Measurements from ENCODE around the gene CTRB2. TPM values are rescaled to one million over a fixed set of nuclear protein-coding genes. Genes with fewer than 3 reads are reported as not detected.
A peak's percentile ranks its signal among the peaks of the same experiment; 100 is the strongest.

The CTRB2 gene
- total and polyA plus RNA-seq, 10 donors = 0.58 to 11.8 (median 1.5) TPM; not detected in 1

DNA sequence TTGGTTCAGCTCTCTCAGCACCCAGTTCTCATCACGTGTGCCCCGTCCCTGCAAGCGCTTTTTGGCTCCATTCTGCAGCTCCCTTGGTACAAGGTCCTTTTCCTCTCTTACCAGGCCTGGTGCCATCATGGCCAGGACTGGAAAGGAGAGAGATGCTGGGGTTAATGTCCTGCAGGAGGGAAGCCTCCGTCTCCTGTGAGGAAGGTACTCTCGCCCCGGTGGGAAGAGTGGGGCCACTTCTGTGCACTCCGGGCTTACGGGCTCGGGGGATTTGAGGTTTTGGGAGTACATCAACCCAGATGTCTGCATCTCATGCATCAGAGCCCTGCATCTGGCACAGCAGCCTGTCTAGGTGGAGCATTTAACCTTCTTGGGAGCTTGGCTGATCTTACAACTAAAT lies 10.1 kb downstream of the CTRB2 start:
- TF ChIP-seq POLR2A (IDR thresholded peaks at IDR 0.05) (no peak), POLR2AphosphoS5 (IDR thresholded peaks at IDR 0.05) (no peak)
- TF ChIP-seq, protein P1, sequence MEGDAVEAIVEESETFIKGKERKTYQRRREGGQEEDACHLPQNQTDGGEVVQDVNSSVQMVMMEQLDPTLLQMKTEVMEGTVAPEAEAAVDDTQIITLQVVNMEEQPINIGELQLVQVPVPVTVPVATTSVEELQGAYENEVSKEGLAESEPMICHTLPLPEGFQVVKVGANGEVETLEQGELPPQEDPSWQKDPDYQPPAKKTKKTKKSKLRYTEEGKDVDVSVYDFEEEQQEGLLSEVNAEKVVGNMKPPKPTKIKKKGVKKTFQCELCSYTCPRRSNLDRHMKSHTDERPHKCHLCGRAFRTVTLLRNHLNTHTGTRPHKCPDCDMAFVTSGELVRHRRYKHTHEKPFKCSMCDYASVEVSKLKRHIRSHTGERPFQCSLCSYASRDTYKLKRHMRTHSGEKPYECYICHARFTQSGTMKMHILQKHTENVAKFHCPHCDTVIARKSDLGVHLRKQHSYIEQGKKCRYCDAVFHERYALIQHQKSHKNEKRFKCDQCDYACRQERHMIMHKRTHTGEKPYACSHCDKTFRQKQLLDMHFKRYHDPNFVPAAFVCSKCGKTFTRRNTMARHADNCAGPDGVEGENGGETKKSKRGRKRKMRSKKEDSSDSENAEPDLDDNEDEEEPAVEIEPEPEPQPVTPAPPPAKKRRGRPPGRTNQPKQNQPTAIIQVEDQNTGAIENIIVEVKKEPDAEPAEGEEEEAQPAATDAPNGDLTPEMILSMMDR (IDR thresholded peaks at IDR 0.05 in 8 of 11, conservative IDR thresholded peaks at IDR 0.05 in 3 of 11) = no peak
- DNase-seq = peak; percentile 42
- intact Hi-C loops (cut with DNase I; ENCODE audit: low total_unique reads) = loop anchor here (5.0 kb wide), 1 partner anchor 205 kb away; no protein-coding TSS in a partner anchor
- Histone ChIP-seq H3K4me3 (no peak overlapping the region), H3K27me3 (replicated peaks in 1 of 7) (peaks cover 0 to 53% (median 8%) of the 10 kb centered on the region in 7 donors), H3K36me3 (no peaks in the 10 kb centered on the region), H3K4me1 (peaks cover 3 to 29% (median 6%) of the 10 kb centered on the region in 6 donors), H3K27ac (no peak overlapping the region), H3K9me3 (no peaks in the 10 kb centered on the region)
- 78 to 88% (median 81%) methylated on average over 6 to 9 of the region's 9 CpGs for WGBS, 5 donors

DNA sequence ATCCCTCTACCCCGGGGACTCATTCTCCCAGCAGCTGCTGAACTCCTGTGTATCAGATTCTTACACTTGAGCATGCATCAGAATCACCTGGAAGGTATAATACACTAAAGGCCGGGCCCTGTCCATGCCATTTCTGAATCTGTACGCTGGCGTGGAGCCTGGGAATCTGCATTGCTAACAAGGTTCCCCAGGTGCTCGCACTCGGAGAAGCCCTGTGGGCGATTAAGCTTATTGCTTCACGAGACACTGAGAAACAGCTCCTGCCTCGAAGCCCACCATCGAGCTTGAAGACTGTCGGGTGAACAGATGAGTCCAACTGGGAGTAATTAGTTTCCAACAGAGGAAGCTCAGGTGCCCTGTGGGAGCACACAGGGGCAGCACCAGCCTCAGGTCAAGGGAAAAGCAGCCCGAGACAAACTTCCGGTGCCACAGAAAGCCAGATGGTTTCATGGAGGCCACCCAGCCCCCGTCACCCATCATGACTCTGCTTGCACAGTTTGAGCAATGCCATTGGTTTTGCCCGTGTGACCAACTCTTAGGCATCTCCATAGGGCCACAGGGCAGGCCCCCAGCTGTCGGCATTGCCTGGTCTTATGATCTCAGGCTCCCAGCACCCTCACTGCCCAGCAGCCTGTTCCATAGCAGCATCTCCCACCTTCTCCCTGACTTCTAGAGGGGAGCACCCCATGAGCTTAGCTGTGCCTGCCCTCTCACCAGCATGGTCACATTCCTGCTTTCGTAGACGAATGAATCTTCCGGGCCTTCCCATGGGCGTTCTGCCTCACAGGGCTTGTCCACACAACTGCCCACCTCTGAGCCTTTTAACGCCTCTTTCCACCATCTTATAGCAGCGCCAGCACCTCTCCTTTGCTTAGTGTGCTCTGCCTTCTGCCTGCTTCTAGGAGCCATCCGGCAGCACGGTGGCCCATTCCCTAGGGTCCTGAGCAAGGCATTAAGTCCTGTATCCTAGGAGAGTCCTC lies 10.9 kb downstream of the CTRB2 start:
- Histone ChIP-seq H3K9me3 (no peaks in the 10 kb centered on the region), H3K4me1 (peaks cover 3 to 21% (median 6%) of the 10 kb centered on the region in 6 donors), H3K27ac (no peak overlapping the region), H3K36me3 (no peaks in the 10 kb centered on the region), H3K4me3 (no peak overlapping the region), H3K27me3 (replicated peaks in 1 of 7) (peaks cover 0 to 56% (median 8%) of the 10 kb centered on the region in 7 donors)
- TF ChIP-seq, protein P1 (IDR thresholded peaks at IDR 0.05 in 8 of 11, conservative IDR thresholded peaks at IDR 0.05 in 3 of 11) = no peak
- no peak for TF ChIP-seq POLR2A (IDR thresholded peaks at IDR 0.05)
- no peak for TF ChIP-seq POLR2AphosphoS5 (IDR thresholded peaks at IDR 0.05)
- intact Hi-C loops (cut with DNase I; ENCODE audit: low total_unique reads) = loop anchor here (5.0 kb wide), 1 partner anchor 206 kb away; no protein-coding TSS in a partner anchor
- DNase-seq = peak; percentile 51
- WGBS, 5 donors = 80 to 86% (median 84%) methylated on average over 24 of the region's 24 CpGs

DNA sequence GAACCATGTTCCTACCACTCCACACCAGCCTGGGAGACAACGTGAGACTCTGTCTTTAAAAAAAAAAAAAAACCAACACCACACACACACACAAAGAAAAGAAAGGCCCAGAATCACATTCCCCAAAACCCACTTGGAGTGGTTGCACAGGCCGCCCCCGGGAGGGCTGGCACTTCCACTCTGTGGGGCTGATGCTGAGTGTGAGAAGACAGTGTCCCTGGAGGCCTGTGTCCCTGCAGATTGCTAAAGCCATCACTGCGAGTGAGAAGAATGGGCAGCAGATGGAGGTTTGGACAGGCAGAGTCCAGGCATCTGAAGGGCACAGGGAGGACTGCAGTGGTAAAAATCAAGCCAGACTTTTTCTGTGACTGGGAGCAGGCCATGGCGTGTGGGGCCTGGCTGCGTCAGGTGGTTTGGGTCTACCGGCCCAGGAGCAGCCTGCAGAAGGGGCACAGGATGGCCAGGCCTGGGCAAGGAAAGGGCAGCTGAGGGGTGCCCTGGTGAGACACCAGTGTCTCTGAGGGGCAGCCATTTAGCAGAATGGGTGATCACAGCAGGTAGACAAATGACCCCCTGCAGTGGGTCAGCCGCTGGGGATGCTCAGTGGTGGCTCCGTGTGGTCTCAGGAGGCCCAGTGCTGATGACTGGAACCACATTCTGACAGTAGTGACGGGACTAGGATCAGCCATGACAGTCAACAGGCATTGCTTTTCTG lies 13.1 kb downstream of the CTRB2 start:
- H3K9me3 ChIP-seq = no peaks in the 10 kb centered on the region
- TF ChIP-seq, protein P1 (IDR thresholded peaks at IDR 0.05 in 8 of 11, conservative IDR thresholded peaks at IDR 0.05 in 3 of 11) = no peak
- TF ChIP-seq POLR2A (IDR thresholded peaks at IDR 0.05) = no peak
- no peak for TF ChIP-seq POLR2AphosphoS5 (IDR thresholded peaks at IDR 0.05)
- no peak overlapping the region for H3K4me3 ChIP-seq
- 82 to 90% (median 88%) methylated on average over 10 of the region's 10 CpGs for WGBS, 5 donors
- H3K27ac ChIP-seq = no peak overlapping the region
- peaks cover 0 to 8% (median 0%) of the 10 kb centered on the region in 6 donors for H3K4me1 ChIP-seq
- H3K27me3 ChIP-seq (replicated peaks in 1 of 7) = peaks cover 0 to 48% (median 8%) of the 10 kb centered on the region in 7 donors
- intact Hi-C loops (cut with DNase I; ENCODE audit: low total_unique reads) = no loop called here
- H3K36me3 ChIP-seq = no peaks in the 10 kb centered on the region
- DNase-seq = no peak

All from spleen (tissue), 11 donors.